ENCODE data around the gene CFAP77.

GRCh38 chr9:132459661-132460060 is 49.6 kb downstream of the CFAP77 start:
- TF ChIP-seq CTCF (IDR thresholded peaks at IDR 0.05; ENCODE audit: insufficient read depth, low read depth, low read length): no peak
- no peak for TF ChIP-seq EZH2 (IDR thresholded peaks at IDR 0.05; ENCODE audit: insufficient read depth, low read length)
